Measurements from ENCODE around the gene FLOT1.

Gene FLOT1

GRCh38 chr6:30682143-30683117 is 60.1 kb downstream of the FLOT1 start:
- no peaks in the 10 kb centered on the region for H3K27me3 ChIP-seq (replicated peaks in 2 of 5; ENCODE audit: control insufficient read depth in 4 of 5, insufficient read depth in 5 of 5, low read length in 4 of 5)
- peak; percentile 97 to 99 (median 99) for DNase-seq
- peaks cover 13 to 77% (median 72%) of the 10 kb centered on the region in 4 experiments for H3K4me1 ChIP-seq (ENCODE audit: control extremely low read depth in 1 of 4, control insufficient read depth in 4 of 4, insufficient read depth in 4 of 4, low read length in 3 of 4)
- H3K4me3 ChIP-seq (ENCODE audit: control insufficient read depth in 1 of 7, extremely low read depth in 1 of 7, insufficient read depth in 4 of 7, low read depth in 2 of 7, low read length in 6 of 7) = peak overlapping the region; percentile 23 to 96 (median 88)
- H3K9me3 ChIP-seq (ENCODE audit: control extremely low read depth in 1 of 5, control insufficient read depth in 4 of 5, insufficient read depth in 2 of 5, low read depth in 1 of 5, low read length in 4 of 5) = no peaks in the 10 kb centered on the region
- POLR2A ChIA-PET = interaction anchor here (0.6 to 7.4 kb wide), 7 partner anchors 8 to 67 kb away, joined by 3 to 56 read pairs (median 5); partner anchors contain the start of genes MDC1, NRM and TUBB
- H3K36me3 ChIP-seq (ENCODE audit: control insufficient read depth in 4 of 4, insufficient read depth in 4 of 4, low read length in 3 of 4) = peaks cover 0 to 31% (median 16%) of the 10 kb centered on the region in 4 experiments
- WGBS (ENCODE audit: insufficient coverage) = 0% methylated on average over 6 of the region's 11 CpGs
- H3K27ac ChIP-seq (ENCODE audit: insufficient read depth in 1 of 2, low read depth in 1 of 2, low read length in 2 of 2, poor library complexity in 1 of 2, severe bottlenecking in 2 of 2) = peak overlapping the region; percentile 83 to 94
- CTCF ChIA-PET = interaction anchor here (0.7 to 18.0 kb wide), 5 partner anchors 7 to 40 kb away, joined by 3 to 622 read pairs (median 8); partner anchors contain the start of genes DHX16, MDC1, NRM and TUBB

GRCh38 chr6:30681766-30682142 is 60.7 kb downstream of the FLOT1 start:
- peaks cover 0 to 38% (median 20%) of the 10 kb centered on the region in 4 experiments for H3K36me3 ChIP-seq (ENCODE audit: control insufficient read depth in 4 of 4, insufficient read depth in 4 of 4, low read length in 3 of 4)

GRCh38 chr6:30679765-30680535 is 62.5 kb downstream of the FLOT1 start:
- CTCF ChIA-PET = interaction anchor here (0.7 to 18.0 kb wide), 13 partner anchors 8 to 196 kb away, joined by 3 to 622 read pairs (median 6); partner anchors contain the start of genes DHX16, MDC1, NRM and TUBB
- peak overlapping the region in 5 of 7 experiments; percentile 9 to 88 (median 46) for H3K4me3 ChIP-seq (ENCODE audit: control insufficient read depth in 1 of 7, extremely low read depth in 1 of 7, insufficient read depth in 4 of 7, low read depth in 2 of 7, low read length in 6 of 7)
- no peak for DNase-seq
- H3K27me3 ChIP-seq (replicated peaks in 2 of 5; ENCODE audit: control insufficient read depth in 4 of 5, insufficient read depth in 5 of 5, low read length in 4 of 5) = no peaks in the 10 kb centered on the region
- WGBS (ENCODE audit: insufficient coverage) = 79% methylated on average over 7 of the region's 7 CpGs
- H3K9me3 ChIP-seq (ENCODE audit: control extremely low read depth in 1 of 5, control insufficient read depth in 4 of 5, insufficient read depth in 2 of 5, low read depth in 1 of 5, low read length in 4 of 5) = no peaks in the 10 kb centered on the region
- POLR2A ChIA-PET = interaction anchor here (7.4 kb wide), 1 partner anchor 41 kb away, joined by 56 read pairs; the partner anchor contains the start of gene TUBB
- H3K27ac ChIP-seq (ENCODE audit: insufficient read depth in 1 of 2, low read depth in 1 of 2, low read length in 2 of 2, poor library complexity in 1 of 2, severe bottlenecking in 2 of 2) = peak overlapping the region in 1 of 2 experiments; percentile 49
- H3K36me3 ChIP-seq (ENCODE audit: control insufficient read depth in 4 of 4, insufficient read depth in 4 of 4, low read length in 3 of 4) = peaks cover 7 to 46% (median 30%) of the 10 kb centered on the region in 4 experiments
- peaks cover 10 to 61% (median 54%) of the 10 kb centered on the region in 4 experiments for H3K4me1 ChIP-seq (ENCODE audit: control extremely low read depth in 1 of 4, control insufficient read depth in 4 of 4, insufficient read depth in 4 of 4, low read length in 3 of 4)

More at GRCh38 chr6:30681766-30682142, 60.7 kb downstream of the FLOT1 start:
- no peak for DNase-seq
- ChIA-PET CTCF (interaction anchor here (0.7 to 18.0 kb wide), 8 partner anchors 8 to 41 kb away, joined by 3 to 622 read pairs (median 3); partner anchors contain the start of genes DHX16, MDC1, NRM and TUBB), POLR2A (interaction anchor here (1.2 to 7.4 kb wide), 4 partner anchors 31 to 66 kb away, joined by 4 to 56 read pairs (median 12); partner anchors contain the start of genes MDC1 and TUBB)
- peak overlapping the region; percentile 83 to 94 for H3K27ac ChIP-seq (ENCODE audit: insufficient read depth in 1 of 2, low read depth in 1 of 2, low read length in 2 of 2, poor library complexity in 1 of 2, severe bottlenecking in 2 of 2)
- peaks cover 13 to 76% (median 68%) of the 10 kb centered on the region in 4 experiments for H3K4me1 ChIP-seq (ENCODE audit: control extremely low read depth in 1 of 4, control insufficient read depth in 4 of 4, insufficient read depth in 4 of 4, low read length in 3 of 4)
- no peaks in the 10 kb centered on the region for H3K27me3 ChIP-seq (replicated peaks in 2 of 5; ENCODE audit: control insufficient read depth in 4 of 5, insufficient read depth in 5 of 5, low read length in 4 of 5)
- H3K4me3 ChIP-seq (ENCODE audit: control insufficient read depth in 1 of 7, extremely low read depth in 1 of 7, insufficient read depth in 4 of 7, low read depth in 2 of 7, low read length in 6 of 7) = peak overlapping the region; percentile 23 to 96 (median 78)
- WGBS (ENCODE audit: insufficient coverage) = 13% methylated on average over 3 of the region's 4 CpGs
- H3K9me3 ChIP-seq (ENCODE audit: control extremely low read depth in 1 of 5, control insufficient read depth in 4 of 5, insufficient read depth in 2 of 5, low read depth in 1 of 5, low read length in 4 of 5) = no peaks in the 10 kb centered on the region

GRCh38 chr6:30678964-30679726 is 63.3 kb downstream of the FLOT1 start:
- peak overlapping the region in 1 of 2 experiments; percentile 44 for H3K27ac ChIP-seq (ENCODE audit: insufficient read depth in 1 of 2, low read depth in 1 of 2, low read length in 2 of 2, poor library complexity in 1 of 2, severe bottlenecking in 2 of 2)
- WGBS (ENCODE audit: insufficient coverage) = 8% methylated on average over 11 of the region's 31 CpGs

More at GRCh38 chr6:30678964-30679726, 63.3 kb downstream of the FLOT1 start:
- Histone ChIP-seq H3K4me1 (ENCODE audit: control extremely low read depth in 1 of 4, control insufficient read depth in 4 of 4, insufficient read depth in 4 of 4, low read length in 3 of 4) (peaks cover 10 to 55% (median 51%) of the 10 kb centered on the region in 4 experiments), H3K27me3 (replicated peaks in 2 of 5; ENCODE audit: control insufficient read depth in 4 of 5, insufficient read depth in 5 of 5, low read length in 4 of 5) (no peaks in the 10 kb centered on the region), H3K4me3 (ENCODE audit: control insufficient read depth in 1 of 7, extremely low read depth in 1 of 7, insufficient read depth in 4 of 7, low read depth in 2 of 7, low read length in 6 of 7) (peak overlapping the region in 4 of 7 experiments; percentile 9 to 88 (median 43)), H3K9me3 (ENCODE audit: control extremely low read depth in 1 of 5, control insufficient read depth in 4 of 5, insufficient read depth in 2 of 5, low read depth in 1 of 5, low read length in 4 of 5) (no peaks in the 10 kb centered on the region), H3K36me3 (ENCODE audit: control insufficient read depth in 4 of 4, insufficient read depth in 4 of 4, low read length in 3 of 4) (peaks cover 7 to 45% (median 30%) of the 10 kb centered on the region in 4 experiments)
- POLR2A ChIA-PET = interaction anchor here (0.6 to 7.4 kb wide), 4 partner anchors 28 to 52 kb away, joined by 3 to 56 read pairs (median 6); partner anchors contain the start of genes MDC1 and TUBB
- DNase-seq = peak; percentile 83 to 91 (median 87)
- CTCF ChIA-PET = interaction anchor here (0.7 to 18.0 kb wide), 21 partner anchors 9 to 408 kb away, joined by 3 to 622 read pairs (median 4); partner anchors contain the start of genes FLOT1, MDC1, NRM and TUBB
